Fibroblast of skin of scalp (primary cell): ENCODE measurements around the gene TSR3.
A peak's percentile ranks its signal among the peaks of the same experiment; 100 is the strongest.

ENCODE experiments used
- DNase-seq: peaks from one replicate; pipeline ENCODE4 v3.0.0-alpha.2; 2013

Gene TSR3

DNA sequence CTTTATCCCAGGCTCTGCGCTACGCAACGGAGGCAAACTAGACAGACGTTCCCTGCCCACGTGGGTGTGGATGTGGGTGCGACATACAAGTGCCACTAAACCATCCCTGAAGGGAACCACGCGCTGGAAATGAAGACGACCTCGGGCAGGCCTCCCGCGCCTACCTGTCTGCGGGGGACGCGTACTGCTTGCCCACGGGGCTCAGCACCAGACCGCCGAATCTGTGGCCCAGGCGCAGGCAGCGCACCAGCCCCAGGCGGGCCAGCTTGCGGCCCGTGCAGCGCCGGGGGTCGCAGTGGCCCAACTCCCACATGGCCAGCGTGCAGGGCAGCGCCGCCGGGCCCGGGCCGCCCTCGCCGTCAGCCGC is 480 bp downstream of the TSR3 start:
- no peak for DNase-seq

GRCh38 chr16:1350691-1351090 is 987 bp downstream of the TSR3 start:
- DNase-seq: no peak

- no peak for DNase-seq
Observed at GRCh38 chr16:1349951-1350350, 1.7 kb downstream of the TSR3 start.

DNA sequence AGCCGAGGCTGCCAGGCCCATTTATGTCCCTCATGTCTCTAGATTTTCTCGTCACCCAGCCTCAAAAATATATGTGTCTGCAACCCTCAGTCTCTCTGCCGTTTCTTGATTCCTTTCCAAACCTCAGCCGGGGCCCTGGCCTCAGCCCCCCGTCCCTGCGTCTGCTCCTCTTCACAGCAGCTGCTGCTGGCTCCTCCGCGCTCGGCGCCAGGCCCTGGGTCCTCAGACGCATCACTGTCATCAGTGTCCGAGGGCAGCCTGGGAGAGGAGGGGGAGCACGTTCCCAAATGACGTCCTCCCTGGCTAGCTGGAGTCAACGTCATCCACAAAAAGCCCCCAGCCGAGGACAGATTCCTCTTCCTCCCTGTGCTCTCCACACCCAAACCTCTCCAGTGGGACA is 2.3 kb downstream of the TSR3 start:
- DNase-seq: no peak

- no peak for DNase-seq
Observed at GRCh38 chr16:1348926-1349325, 2.8 kb downstream of the TSR3 start.

GRCh38 chr16:1348441-1348840 is 3.2 kb downstream of the TSR3 start:
- no peak for DNase-seq

GRCh38 chr16:1347962-1348361 is 3.7 kb downstream of the TSR3 start:
- no peak for DNase-seq

- DNase-seq: no peak
Observed at GRCh38 chr16:1347286-1347855, 4.3 kb downstream of the TSR3 start.

DNA sequence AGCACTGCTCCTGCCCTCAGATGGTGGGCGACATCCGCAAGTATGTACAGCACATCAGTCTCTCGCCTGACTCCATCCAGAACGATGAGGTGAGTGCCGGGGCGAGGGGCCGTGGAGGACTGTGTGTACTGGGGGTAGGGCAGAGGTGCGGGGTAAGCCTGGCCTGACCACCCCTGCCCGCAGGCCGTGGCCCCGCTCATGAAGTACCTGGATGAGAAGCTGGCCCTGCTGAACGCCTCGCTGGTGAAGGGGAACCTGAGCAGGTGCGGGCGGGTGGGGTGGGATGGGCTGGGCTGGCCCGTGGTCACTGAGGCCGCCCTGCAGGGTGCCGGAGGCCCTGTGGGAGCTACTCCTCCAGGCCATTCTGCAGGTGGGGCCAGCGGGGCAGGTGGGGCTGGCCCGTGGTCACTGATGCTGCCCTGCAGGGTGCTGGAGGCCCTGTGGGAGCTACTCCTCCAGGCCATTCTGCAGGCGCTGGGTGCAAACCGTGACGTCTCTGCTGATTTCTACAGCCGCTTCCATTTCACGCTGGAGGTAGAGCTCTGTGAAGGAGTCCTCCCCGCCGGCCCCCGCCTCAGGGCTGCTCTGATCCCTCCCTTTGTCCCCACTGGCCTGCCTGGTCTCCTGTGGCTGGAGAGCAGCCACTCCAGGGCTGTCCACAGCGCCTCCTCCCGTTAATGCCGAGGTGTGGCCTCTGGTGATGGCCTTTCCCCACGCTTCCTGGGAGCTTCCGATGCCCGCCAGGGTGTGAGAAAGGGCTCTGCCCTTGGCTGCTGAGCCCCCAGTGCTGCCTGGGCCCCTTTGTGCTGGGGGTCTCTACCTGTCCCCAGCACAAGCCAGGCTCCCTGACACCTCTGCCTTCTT is 5.0 kb downstream of the TSR3 start:
- DNase-seq: no peak

GRCh38 chr16:1345651-1346421 is 5.8 kb downstream of the TSR3 start:
- no peak for DNase-seq

GRCh38 chr16:1345087-1345486 is 6.6 kb downstream of the TSR3 start:
- no peak for DNase-seq

DNA sequence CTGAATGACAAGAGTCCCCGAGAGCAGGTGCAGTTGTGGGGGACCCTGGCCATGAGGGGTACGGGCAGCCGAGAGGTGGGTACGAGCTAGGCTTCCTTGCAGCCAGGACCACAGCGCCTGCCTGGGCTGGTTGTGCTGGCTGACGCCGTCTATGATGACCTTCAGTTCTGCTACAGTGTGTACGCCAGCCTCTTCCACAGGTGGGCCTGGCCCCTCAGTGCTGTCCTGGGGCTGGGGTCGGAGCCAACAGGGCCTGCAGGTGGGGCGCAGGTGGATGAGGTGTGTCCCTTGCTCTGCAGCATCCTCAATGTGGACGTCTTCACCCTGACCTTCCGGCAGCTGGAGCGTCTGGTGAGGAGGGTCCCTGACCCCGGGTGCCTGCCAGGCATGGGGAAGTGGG is 7.2 kb downstream of the TSR3 start:
- no peak for DNase-seq

DNA sequence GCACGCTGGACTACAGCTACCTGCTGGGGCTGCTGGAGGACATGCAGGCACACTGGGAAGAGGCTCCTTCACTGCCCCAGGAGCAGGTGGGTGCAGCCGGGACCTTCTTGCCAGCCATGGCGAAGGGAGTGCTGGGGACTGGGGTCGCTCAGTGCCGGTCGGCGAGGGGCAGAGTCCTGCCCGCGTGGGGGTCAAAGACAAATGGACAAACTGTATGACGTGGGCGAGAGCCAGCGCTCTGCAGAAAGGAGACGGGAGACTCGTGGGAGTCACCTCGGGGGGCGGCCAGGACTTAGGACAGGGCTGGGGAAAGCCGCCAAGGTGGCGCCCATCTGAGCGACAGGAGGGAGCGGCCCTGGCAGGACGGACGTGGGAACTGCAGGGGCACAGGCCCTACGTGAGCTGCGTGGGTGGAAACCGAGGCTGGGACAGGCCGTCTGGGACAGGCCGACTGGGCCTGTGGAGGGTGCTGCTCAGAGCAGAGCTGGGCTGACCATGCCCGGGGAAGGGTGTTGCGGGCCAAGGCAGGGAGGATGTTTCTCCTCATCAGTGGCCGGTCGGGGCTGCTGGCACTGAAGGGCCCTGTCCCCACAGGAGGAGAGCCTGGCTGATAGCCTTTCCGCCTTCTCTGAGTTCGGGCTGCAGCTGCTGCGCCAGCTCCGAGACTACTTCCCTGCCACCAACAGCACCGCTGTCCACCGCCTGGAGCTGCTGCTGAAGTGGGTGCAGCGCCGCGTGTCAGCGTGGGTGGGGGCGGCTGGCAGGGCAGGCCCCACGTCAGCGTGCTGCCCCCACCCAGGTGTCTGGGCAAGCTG is 8.0 kb downstream of the TSR3 start:
- no peak for DNase-seq

DNA sequence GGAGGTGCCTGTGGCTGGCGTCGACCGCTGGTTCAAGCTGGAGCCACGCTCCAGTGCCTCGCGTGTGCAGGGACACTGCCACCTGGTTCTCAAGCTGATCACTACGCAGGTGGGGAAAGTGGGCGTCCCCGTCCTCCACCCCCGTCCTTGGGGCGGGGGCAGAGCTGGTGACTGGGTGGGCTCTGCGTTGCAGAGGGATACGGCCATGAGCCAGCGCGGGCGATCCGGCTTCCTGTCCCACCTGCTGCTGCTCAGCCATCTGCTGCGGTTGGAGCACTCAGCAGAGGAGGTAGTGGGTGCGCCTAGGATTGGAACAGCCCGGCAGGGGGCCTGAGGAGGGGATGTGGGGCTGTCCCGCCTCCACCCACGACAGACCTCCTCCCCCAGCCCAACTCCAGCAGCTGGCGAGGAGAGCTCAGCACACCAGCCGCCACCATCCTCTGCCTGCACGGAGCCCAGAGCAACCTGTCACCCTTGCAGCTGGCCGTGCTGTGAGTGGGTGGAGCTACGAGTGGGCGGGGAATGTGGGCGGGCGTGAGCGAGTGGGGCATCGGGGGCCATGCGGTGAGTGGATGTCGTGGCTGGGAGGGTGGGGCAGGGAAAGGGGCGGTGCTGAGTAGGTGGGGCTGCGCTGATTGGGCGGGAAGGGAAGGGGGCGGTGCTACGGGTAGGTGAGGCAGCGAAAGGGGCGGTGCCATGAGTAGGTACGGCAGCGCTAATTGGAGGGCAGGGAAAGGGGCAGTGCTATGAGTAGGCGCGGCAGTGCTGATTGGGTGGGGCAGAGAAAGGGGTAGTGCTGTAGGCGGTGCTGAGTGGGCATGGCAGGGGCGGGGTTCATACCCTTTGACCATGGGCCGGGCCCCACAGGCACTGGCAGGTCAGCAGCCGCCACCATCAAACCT is 8.9 kb downstream of the TSR3 start:
- peak; percentile 72 for DNase-seq

DNA sequence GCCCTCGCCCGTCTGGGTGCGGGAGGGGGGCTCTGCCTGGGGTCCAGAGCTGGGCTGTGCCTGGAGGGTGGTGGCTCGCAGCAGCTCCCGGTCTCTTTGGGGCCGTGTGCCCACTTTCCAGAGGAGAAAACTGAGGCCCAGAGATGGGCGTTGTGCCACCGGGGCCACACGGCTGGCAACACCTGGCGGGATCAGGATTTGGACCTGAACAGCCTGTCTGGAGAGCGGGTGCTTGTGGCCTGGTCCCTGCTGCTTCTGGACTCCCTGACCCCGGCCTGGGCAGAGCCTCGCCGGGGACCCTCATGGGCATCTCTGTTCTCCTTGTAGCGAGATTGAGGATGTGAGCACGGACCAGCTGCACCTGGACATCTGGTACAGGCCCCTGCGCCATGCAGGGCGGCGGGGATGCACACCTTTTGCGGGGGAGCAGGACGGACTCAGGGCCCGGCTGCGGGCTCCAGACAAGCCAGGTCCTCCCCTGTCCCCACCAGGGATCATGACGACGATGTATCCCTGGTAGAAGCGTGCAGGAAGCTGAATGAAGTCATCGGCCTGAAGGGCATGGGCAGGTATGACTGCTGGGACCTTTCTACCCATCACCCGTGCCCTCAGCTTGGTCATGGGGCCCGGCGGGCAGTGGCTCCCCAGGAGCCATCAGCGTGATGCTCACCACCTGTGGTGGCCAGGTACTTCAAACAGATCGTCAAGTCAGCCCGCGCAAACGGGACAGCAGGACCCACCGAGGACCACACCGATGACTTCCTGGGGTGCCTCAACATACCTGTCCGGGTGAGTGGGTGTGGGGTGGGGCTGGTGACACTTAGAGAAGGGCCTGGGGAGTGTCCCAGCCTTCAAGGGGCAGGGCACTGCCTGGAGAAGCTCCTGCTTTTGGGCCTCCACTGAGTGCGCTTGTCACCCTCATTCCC is 9.9 kb downstream of the TSR3 start:
- DNase-seq: no peak

DNA sequence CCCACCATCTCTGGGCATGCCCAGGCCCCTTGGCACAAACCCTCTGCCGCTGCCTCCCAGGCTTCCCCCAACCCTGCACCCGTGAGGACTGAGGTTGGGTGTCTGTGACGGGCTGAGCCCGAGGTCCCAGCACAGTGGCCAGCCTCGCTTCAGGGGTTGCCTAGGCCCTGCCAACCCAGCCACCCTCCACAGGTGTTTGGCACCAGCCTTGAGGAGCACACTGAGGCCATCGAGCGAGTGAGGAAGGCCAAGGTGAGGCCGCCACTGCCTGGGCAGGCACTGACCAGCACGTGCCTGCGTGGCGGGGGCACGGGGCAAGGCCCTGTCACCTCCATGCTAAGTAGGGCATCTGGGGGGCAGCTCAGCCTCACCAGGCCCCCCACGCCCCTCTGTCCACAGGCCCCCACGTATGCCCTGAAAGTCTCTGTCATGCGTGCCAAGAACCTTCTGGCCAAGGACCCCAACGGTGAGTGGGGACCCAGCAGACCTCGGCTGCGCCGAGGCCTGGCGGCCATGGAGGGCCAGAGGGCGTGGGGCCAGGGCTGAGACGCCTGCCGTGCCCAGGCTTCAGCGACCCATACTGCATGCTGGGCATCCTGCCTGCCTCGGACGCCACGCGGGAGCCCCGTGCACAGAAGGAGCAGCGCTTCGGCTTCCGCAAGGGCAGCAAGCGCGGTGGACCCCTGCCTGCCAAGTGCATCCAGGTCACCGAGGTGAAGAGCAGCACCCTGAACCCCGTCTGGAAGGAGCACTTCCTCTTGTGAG is 10.8 kb downstream of the TSR3 start:
- DNase-seq: no peak

DNA sequence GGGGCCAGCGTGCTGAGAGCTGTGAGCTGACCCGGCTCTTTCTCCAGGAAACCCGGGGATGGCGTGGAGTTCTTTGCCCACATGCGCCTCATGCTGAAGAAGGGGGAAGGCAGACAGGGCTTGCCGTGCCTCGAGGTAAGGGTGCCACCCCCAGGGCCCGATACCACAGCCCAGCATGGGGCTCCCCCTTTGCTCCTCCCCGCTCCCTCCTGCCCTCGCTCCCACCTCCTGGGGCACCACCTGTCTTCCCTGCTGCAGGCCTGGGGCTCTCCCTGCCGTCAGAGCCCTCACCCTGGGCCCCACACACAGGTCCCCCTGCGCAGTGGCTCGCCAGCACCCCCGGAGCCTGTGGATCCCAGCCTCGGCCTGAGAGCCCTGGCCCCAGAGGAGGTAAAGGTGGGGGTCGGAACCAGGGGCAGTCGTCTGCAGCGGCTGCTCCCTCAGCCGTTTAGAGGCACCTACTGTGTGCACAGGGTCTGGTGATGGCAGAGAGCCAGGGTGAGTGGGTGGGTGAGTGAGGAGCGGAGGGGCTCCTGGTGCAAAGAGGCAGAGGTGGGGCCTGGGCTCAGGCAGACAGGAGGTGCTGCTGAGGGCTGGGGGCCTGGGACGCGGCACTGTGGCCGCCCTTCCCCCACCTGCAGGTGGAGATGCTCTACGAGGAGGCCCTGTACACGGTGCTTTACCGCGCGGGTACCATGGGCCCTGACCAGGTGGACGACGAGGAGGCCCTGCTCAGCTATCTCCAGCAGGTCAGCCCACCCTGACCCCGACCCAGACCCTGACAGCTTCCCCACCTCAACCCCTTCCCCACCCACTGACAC is 12.6 kb downstream of the TSR3 start:
- DNase-seq: no peak

GRCh38 chr16:1338119-1338730 is 13.5 kb downstream of the TSR3 start:
- no peak for DNase-seq
